Measurements from ENCODE around the gene SANBR. TPM values are rescaled to one million over a fixed set of nuclear protein-coding genes. Genes with fewer than 3 reads are reported as not detected.

The SANBR gene
- total and polyA plus RNA-seq, 2 of the 13 experiments (the other 11 are each of a cell fraction or from before 2014, with no cell fraction given) = 9.8 to 20.9 TPM

DNA sequence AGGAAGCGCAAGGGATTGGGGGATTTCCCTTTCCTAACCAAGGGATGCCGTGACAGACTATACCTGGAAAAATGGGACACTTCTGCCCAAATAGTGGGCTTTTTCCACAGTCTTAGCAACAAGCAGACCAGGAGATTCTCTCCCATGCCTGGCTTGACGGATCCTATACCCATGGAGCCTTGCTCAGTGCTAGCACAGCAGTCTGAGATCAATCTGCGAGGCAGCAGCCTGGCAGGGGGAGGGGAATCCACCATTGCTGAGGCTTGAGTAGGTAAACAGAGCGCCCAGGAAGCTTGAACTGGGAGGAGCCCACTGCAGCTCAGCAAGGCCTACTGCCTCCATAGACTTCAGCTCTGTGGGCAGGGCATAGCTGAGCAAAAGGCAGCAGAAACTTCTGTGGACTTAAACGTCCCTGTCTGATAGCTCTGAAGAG, 44.4 kb upstream of the SANBR start (continued):
- TF ChIP-seq, protein P1, sequence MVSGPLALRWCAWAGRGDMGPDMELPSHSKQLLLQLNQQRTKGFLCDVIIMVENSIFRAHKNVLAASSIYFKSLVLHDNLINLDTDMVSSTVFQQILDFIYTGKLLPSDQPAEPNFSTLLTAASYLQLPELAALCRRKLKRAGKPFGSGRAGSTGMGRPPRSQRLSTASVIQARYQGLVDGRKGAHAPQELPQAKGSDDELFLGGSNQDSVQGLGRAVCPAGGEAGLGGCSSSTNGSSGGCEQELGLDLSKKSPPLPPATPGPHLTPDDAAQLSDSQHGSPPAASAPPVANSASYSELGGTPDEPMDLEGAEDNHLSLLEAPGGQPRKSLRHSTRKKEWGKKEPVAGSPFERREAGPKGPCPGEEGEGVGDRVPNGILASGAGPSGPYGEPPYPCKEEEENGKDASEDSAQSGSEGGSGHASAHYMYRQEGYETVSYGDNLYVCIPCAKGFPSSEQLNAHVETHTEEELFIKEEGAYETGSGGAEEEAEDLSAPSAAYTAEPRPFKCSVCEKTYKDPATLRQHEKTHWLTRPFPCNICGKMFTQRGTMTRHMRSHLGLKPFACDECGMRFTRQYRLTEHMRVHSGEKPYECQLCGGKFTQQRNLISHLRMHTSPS (CRISPR knock-in tag; IDR thresholded peaks at IDR 0.05; ENCODE audit: low read depth) = peak; percentile 63; the same call in 1 of the 2 replicates
- TF ChIP-seq, protein P2, sequence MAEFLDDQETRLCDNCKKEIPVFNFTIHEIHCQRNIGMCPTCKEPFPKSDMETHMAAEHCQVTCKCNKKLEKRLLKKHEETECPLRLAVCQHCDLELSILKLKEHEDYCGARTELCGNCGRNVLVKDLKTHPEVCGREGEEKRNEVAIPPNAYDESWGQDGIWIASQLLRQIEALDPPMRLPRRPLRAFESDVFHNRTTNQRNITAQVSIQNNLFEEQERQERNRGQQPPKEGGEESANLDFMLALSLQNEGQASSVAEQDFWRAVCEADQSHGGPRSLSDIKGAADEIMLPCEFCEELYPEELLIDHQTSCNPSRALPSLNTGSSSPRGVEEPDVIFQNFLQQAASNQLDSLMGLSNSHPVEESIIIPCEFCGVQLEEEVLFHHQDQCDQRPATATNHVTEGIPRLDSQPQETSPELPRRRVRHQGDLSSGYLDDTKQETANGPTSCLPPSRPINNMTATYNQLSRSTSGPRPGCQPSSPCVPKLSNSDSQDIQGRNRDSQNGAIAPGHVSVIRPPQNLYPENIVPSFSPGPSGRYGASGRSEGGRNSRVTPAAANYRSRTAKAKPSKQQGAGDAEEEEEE (CRISPR knock-in tag; IDR thresholded peaks at IDR 0.05; ENCODE audit: borderline replicate concordance) = no peak
- no peak for TF ChIP-seq JUNB (CRISPR knock-in tag; IDR thresholded peaks at IDR 0.05; ENCODE audit: borderline replicate concordance)
- TF ChIP-seq, protein P3, sequence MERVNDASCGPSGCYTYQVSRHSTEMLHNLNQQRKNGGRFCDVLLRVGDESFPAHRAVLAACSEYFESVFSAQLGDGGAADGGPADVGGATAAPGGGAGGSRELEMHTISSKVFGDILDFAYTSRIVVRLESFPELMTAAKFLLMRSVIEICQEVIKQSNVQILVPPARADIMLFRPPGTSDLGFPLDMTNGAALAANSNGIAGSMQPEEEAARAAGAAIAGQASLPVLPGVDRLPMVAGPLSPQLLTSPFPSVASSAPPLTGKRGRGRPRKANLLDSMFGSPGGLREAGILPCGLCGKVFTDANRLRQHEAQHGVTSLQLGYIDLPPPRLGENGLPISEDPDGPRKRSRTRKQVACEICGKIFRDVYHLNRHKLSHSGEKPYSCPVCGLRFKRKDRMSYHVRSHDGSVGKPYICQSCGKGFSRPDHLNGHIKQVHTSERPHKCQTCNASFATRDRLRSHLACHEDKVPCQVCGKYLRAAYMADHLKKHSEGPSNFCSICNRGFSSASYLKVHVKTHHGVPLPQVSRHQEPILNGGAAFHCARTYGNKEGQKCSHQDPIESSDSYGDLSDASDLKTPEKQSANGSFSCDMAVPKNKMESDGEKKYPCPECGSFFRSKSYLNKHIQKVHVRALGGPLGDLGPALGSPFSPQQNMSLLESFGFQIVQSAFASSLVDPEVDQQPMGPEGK (CRISPR knock-in tag; IDR thresholded peaks at IDR 0.05) = 0 out of 2 replicates have a peak, but pooled peaks have one; percentile 19
- TF ChIP-seq, protein P4, sequence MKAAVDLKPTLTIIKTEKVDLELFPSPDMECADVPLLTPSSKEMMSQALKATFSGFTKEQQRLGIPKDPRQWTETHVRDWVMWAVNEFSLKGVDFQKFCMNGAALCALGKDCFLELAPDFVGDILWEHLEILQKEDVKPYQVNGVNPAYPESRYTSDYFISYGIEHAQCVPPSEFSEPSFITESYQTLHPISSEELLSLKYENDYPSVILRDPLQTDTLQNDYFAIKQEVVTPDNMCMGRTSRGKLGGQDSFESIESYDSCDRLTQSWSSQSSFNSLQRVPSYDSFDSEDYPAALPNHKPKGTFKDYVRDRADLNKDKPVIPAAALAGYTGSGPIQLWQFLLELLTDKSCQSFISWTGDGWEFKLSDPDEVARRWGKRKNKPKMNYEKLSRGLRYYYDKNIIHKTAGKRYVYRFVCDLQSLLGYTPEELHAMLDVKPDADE (CRISPR knock-in tag; IDR thresholded peaks at IDR 0.05) = no peak
- TF ChIP-seq CENPX (CRISPR knock-in tag; IDR thresholded peaks at IDR 0.05) = no peak
- TF ChIP-seq ELF3 (CRISPR knock-in tag; IDR thresholded peaks at IDR 0.05) = no peak
- TF ChIP-seq KMT2A (CRISPR knock-in tag; IDR thresholded peaks at IDR 0.05) = 0 out of 2 replicates have a peak, but pooled peaks have one; percentile 25
- TF ChIP-seq SOX6 (IDR thresholded peaks at IDR 0.05) = no peak
- TF ChIP-seq SOX6 (CRISPR knock-in tag; IDR thresholded peaks at IDR 0.05) = 0 out of 2 replicates have a peak, but pooled peaks have one; percentile 16
- TF ChIP-seq ZNF292 (CRISPR knock-in tag; IDR thresholded peaks at IDR 0.05; ENCODE audit: borderline replicate concordance, low read depth) = 0 out of 2 replicates have a peak, but pooled peaks have one; percentile 16
- TF ChIP-seq ATF7 (IDR thresholded peaks at IDR 0.05) = no peak
- 0 out of 2 replicates have a peak, but pooled peaks have one; percentile 19 for TF ChIP-seq ATF7 (CRISPR knock-in tag; IDR thresholded peaks at IDR 0.05)
- no peak for TF ChIP-seq IKZF1 (IDR thresholded peaks at IDR 0.05)
- peak; percentile 41; the same call in 1 of the 2 replicates for TF ChIP-seq GATAD2A (CRISPR knock-in tag; IDR thresholded peaks at IDR 0.05)
- TF ChIP-seq, protein P5, sequence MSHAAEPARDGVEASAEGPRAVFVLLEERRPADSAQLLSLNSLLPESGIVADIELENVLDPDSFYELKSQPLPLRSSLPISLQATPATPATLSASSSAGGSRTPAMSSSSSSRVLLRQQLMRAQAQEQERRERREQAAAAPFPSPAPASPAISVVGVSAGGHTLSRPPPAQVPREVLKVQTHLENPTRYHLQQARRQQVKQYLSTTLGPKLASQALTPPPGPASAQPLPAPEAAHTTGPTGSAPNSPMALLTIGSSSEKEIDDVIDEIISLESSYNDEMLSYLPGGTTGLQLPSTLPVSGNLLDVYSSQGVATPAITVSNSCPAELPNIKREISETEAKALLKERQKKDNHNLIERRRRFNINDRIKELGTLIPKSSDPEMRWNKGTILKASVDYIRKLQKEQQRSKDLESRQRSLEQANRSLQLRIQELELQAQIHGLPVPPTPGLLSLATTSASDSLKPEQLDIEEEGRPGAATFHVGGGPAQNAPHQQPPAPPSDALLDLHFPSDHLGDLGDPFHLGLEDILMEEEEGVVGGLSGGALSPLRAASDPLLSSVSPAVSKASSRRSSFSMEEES (CRISPR knock-in tag; IDR thresholded peaks at IDR 0.05) = no peak
- TF ChIP-seq, protein P6, sequence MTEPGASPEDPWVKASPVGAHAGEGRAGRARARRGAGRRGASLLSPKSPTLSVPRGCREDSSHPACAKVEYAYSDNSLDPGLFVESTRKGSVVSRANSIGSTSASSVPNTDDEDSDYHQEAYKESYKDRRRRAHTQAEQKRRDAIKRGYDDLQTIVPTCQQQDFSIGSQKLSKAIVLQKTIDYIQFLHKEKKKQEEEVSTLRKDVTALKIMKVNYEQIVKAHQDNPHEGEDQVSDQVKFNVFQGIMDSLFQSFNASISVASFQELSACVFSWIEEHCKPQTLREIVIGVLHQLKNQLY (CRISPR knock-in tag; IDR thresholded peaks at IDR 0.05) = no peak
- peak; percentile 77 for TF ChIP-seq HOXA3 (CRISPR knock-in tag; IDR thresholded peaks at IDR 0.05)
- peak; percentile 59; the same call in 1 of the 2 replicates for TF ChIP-seq FOXA3 (CRISPR knock-in tag; IDR thresholded peaks at IDR 0.05)
- TF ChIP-seq, protein P7, sequence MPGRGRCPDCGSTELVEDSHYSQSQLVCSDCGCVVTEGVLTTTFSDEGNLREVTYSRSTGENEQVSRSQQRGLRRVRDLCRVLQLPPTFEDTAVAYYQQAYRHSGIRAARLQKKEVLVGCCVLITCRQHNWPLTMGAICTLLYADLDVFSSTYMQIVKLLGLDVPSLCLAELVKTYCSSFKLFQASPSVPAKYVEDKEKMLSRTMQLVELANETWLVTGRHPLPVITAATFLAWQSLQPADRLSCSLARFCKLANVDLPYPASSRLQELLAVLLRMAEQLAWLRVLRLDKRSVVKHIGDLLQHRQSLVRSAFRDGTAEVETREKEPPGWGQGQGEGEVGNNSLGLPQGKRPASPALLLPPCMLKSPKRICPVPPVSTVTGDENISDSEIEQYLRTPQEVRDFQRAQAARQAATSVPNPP (CRISPR knock-in tag; IDR thresholded peaks at IDR 0.05) = 0 out of 2 replicates have a peak, but pooled peaks have one; percentile 22
- TF ChIP-seq IRF2 (CRISPR knock-in tag; IDR thresholded peaks at IDR 0.05) = peak; percentile 41; the same call in 1 of the 2 replicates
